A549 treated with AZD2906 at 1 μM for 4 hours (cell line): ENCODE results near the gene UPK3BL2. TPM values are rescaled to one million over a fixed set of nuclear protein-coding genes. Genes with fewer than 3 reads are reported as not detected.

Experiments used
- total RNA-seq: library from RNA; stranded (reverse); fragments of 200-300 nt; extraction: Qiagen RNA extraction; gene quantifications from 5 replicates; pipeline ENCODE4 v1.2.3, GENCODE V29; 2022

UPK3BL2 gene
- total RNA-seq: 2.1 to 3.4 TPM (median 2.9 TPM) in 5 replicates

GRCh38 chr7:102543596-102543995 is at the start of gene UPK3BL2:
UPK3BL2 (minus strand) TSS chr7:102543696; CDS start chr7:102543636, 60 bp downstream.

DNA sequence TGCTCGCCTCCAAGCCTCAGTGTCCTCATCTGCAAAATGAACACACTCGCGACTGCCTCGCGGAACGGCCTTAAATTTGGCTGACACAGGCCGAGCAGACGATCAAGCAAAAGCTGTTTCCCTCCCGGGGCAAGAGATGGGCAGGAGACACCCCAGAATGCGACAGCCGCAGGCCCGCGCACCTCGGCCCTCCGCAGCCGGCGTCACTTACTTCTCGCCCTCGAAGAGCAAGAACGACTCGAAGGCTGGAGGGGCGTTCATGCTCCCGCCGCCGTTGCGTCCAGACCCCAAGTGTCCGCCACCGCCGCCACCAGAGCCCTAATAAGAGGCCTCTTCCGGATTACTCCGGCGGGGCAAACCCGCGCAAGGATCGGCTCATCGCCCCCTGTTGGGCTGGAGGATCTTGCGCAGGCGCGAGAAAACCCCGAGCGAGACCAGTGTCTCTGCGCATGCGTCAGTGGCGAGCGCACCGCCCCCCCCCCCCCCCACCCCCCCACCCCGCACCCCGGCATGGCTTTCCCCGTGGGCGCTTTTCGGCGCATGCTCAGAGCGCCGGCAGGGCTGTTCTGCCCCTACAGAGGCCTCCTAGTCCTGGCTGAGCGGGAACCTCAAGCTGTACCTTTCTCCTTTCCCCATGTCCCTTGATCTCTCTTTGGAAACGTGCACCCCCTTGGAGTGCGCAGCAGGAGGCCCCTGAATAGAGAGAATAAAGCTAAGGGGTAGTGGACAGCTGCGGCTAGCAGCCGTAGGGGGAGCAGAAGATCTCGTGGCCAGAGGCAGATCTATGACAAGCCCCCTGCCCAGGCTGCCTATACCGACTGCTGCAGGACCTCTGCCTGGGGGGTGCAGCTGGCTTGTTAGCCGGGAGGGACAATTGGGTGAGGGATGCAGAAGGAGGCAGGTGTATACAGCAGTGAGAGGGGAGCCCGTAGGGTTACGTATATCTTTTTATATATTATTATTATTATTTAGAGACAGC is 29.1 kb upstream of the UPK3BL2 start, which contains the start of gene POLR2J3:
Gene POLR2J3, minus strand, starts transcription at position 323 of the 979 bp plus-strand sequence. Its CDS starts 62 bp downstream, at position 261.

DNA sequence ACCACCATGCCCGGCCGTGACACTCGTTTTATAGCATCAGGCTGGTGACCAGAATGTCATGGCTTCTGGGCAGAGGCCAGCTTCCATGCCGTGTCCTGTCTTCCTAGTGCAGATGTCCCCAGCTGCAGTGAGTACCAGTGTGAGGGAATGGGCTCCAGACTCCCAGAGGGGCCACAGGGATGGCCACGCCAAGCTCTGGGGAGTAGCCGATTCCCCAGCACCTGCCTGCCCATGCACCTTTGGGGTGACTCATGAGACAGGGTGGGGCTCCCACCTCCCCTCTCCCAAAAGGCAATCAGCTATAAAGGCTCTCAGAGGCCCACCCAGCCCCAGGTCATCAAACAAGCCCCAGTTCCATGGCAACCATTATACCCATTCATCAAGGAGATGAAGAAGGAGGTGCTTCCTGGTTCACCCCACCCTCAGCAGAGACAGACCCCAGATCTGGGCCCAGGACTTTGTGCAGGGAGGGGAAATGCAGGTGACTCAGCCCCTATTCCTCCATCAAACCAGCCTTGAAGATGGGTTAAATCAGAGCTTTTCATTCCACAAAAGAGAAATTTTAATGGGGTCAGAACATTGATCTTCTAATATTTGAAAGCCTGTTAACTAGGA is 7.4 kb upstream of the UPK3BL2 start, which contains the start of gene SPDYE2:
Gene SPDYE2, plus strand, starts transcription at position 419 of the 615 bp plus-strand sequence. CDS start 2,030 bp downstream, outside the sequence.

DNA sequence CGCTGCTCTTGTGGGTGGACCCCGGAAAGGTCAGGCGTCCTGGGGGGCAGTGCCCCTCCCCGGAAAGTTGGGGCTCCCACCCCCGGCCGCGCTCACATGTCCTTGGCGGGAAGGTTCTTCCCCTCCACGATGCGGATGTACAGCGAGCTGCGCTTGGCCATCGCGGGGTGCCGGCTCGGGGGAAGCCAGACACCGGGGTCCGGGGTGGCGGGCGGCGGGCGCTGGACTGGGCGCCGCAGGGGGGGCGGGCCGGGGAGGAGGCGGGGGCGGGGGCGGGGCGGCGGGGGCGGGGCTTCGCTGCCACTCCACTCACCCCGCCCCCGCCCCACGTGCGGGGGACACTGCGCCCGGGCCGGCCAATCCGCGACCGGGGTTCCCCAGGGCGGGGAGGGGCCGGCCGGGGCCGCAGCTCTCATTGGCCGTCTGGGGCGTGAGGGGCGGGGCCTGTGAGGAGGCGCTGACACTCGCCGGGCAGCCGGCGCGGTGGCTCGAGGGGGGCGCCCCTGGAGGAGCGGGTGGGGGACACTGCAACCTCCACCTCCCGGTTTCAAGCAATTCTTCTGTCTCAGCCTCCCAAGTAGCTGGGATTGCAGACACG is 25.8 kb downstream of the UPK3BL2 start, which contains the start of gene RASA4B:
Gene RASA4B, minus strand, starts transcription at position 228 of the 598 bp plus-strand sequence. Its CDS starts 67 bp downstream, at position 161.

Other genes starting within 250 kb of the UPK3BL2 start
- not detected in 5 replicates for gene SPDYE6, start 187.3 kb downstream of the UPK3BL2 start, total RNA-seq
- gene PRKRIP1, start 147.3 kb downstream of the UPK3BL2 start, total RNA-seq: 19.8 to 22.3 TPM (median 21.1 TPM) in 5 replicates
- 29.1 to 35.0 TPM (median 31.0 TPM) in 5 replicates for gene ORAI2, start 110.1 kb downstream of the UPK3BL2 start, total RNA-seq
- 9.9 to 12.6 TPM (median 11.6 TPM) in 5 replicates for gene ALKBH4, start 78.8 kb downstream of the UPK3BL2 start, total RNA-seq
- 21.9 to 34.4 TPM (median 29.4 TPM) in 5 replicates for gene LRWD1, start 78.7 kb downstream of the UPK3BL2 start, total RNA-seq
- gene POLR2J, start 64.8 kb downstream of the UPK3BL2 start, total RNA-seq: 103 to 111 TPM (median 105 TPM) in 5 replicates
- gene RASA4B, start 25.9 kb downstream of the UPK3BL2 start, total RNA-seq: 1.2 to 2.1 TPM (median 1.5 TPM) in 5 replicates
- not detected in 5 replicates for gene SPDYE2, start 7.5 kb upstream of the UPK3BL2 start, total RNA-seq
- gene POLR2J3, start 28.9 kb upstream of the UPK3BL2 start, total RNA-seq: 13.6 to 35.7 TPM (median 28.1 TPM) in 5 replicates
- 1.5 to 2.5 TPM (median 2.1 TPM) in 5 replicates for gene RASA4, start 73.1 kb upstream of the UPK3BL2 start, total RNA-seq
- gene UPK3BL1, start 99.1 kb upstream of the UPK3BL2 start, total RNA-seq: 7.7 to 15.5 TPM (median 12.6 TPM) in 5 replicates
- not detected in 5 replicates for gene SPDYE2B, start 106.6 kb upstream of the UPK3BL2 start, total RNA-seq
- gene POLR2J2, start 128.0 kb upstream of the UPK3BL2 start, total RNA-seq: 0.23 to 0.46 TPM (median 0.26 TPM) in 5 replicates
- gene FAM185A, start 205.3 kb upstream of the UPK3BL2 start, total RNA-seq: 6.7 to 7.9 TPM (median 7.1 TPM) in 5 replicates